ENCODE results near the gene PXYLP1.

PXYLP1 gene

GRCh38 chr3:141250342-141250741, 18.7 kb downstream of the PXYLP1 start:
- no peak for DNase-seq (ENCODE audit: low read depth)

DNA sequence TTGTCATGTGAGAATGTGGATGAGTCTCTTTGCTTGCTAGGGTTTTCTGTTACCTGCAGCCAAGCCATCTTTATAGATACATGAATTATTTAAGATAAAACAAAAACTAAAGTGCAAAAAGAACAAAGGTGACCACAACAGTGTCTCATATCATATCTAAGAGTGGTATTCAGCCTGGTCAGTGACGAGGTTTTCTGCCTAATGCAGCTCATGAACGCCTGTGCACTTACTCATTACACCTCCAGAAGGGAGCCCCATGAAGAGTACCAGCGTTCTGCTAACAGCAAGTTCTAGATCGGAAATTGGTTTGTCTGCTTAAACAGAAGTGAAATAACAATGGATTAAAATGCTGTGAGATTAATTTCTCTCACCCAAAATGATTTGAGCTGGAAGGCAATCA, 19.2 kb downstream of the PXYLP1 start:
- no peak for DNase-seq (ENCODE audit: low read depth)

DNA sequence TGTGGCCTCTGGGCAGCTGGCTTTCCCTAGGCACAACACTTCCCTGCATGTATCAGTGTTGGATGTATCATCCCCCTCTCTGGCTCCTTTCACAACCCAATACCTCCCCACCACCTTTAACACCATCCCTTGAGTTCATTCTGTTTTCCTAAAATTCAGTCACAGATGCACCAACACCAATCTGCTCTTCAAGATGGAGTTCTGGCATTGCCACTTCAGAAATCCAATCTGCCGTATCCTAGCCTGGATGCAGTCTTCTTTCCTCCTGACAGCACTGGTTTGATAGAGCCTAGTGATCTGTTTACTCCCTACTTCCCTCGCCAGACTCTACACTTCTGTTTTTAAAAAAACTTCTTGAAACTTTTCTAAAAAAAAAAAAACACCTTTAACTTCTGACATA, 21.7 kb downstream of the PXYLP1 start:
- no peak for DNase-seq (ENCODE audit: low read depth)

DNA sequence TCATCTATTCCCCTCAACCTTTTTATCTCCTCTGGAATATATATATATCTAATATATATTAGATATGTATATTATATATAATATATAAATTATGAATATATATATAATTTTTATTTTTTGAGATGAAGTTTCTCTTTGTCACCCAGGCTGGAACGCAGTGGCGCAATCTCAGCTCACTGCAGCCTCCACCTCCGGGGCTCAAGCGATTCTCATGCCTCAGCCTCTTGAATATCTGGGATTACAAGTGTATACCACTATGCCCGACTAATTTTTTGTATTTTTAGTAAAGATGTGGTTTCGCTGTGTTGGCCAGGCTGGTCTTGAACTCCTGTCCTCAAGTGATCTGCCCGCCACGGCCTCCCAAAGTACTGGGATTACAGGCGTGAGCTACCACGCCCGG, 22.2 kb downstream of the PXYLP1 start:
- no peak for DNase-seq (ENCODE audit: low read depth)

GRCh38 chr3:141255137-141255845, 23.7 kb downstream of the PXYLP1 start:
- DNase-seq (ENCODE audit: low read depth): no peak

DNA sequence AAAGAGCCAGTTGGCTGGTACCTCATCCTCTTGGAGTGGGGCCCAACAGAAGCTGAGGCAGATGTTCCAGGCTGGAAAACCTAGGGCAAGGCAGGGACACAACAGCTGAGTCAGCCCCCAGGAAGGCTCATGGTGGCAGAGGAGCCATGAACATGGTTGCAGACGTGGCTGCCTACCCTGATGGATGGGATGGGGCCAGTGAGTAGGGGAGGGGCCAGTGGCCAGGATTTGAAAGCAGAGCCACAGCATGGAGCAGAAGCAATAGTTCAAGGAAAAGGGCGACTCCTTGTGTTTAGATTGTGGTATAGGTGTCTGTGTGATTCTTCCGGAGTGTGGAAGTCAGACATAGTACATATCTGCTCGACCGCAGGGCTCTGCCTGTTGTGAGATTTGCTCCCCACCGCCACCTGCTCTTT, 24.2 kb downstream of the PXYLP1 start:
- DNase-seq (ENCODE audit: low read depth): no peak

DNA sequence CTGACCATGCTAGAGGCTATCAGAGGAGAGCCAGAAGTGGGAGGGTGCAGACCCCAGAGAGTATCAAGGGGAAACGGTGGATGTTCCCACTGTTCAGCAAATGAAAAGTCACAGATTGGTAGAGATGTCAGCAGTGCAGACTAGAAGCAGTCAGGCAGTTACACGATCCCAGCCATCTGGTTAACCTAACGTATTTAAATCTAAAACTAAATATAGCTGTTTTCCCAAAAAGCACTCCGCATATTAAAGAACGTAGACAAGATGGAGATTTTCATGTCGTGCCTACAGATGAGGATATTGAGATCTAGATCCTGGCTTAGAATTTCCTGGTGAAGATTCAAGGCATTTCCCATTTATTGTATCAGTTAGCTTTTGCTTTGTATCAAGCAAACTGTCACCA, 25.2 kb downstream of the PXYLP1 start:
- DNase-seq (ENCODE audit: low read depth): no peak

DNA sequence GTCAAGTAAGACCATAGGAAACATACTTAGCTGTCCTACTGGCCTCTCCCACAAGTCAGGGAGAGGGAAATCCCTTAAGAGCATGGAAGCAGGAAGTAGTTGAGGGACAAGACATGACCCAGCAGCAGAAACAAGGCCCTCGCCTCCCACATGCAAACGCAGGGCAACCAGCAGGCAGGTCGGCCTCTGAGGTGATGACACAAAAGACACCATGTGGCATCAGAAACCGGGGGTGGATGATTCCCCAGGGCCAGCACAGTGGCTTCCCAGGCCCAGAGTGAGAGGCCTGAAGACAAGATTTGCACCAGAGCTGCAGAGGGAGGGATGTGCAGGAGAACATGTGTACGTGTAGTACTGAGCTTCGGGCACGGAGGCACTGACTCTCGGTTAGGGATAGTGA, 26.3 kb downstream of the PXYLP1 start:
- DNase-seq (ENCODE audit: low read depth): no peak

- no peak for DNase-seq (ENCODE audit: low read depth)
Measured at GRCh38 chr3:141258973-141259372, 27.3 kb downstream of the PXYLP1 start.

GRCh38 chr3:141259821-141260629, 28.4 kb downstream of the PXYLP1 start:
- DNase-seq (ENCODE audit: low read depth): no peak

GRCh38 chr3:141260630-141260927, 29.0 kb downstream of the PXYLP1 start:
- DNase-seq (ENCODE audit: low read depth): no peak

GRCh38 chr3:141261472-141262307, 30.1 kb downstream of the PXYLP1 start:
- no peak for DNase-seq (ENCODE audit: low read depth)

DNA sequence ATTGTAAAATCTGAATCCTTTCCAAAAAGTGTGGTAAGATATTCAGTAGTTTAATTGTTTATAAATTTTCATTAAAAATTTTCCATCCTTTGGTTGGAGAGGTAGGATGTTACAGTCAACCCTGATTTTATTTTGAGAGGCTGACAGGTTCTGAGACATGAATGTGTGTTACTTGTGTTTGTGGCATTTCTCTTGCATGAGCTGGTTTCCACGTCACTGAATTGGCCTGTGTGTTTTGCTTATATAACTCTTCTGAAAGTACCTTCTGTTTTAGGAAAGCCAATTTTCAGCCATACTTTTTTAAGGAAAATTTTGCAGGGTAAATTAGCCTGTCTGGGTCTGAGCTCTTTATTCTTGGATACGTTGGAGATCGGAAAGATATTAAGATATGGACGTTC, 30.7 kb downstream of the PXYLP1 start:
- no peak for DNase-seq (ENCODE audit: low read depth)

DNA sequence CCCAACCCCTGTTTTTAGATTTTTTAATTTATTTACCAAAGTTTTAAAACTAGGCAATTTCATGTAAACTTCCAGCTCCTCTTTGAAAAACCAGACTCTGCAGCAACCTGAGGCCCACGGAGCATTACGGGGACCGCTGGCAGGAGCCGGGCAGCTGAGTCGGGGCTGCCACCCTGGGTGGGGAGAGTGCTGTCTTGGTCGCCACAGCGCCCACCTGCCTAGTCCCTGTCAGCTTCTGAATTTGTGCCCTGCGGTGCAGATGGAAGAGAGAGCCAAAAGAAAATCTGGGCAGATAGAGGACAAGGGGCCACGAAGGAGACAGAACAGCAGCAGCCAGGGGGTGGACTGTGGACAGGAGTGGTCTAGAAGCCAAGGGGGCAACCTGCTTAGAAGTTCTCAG, 34.6 kb downstream of the PXYLP1 start:
- no peak for DNase-seq (ENCODE audit: low read depth)

GRCh38 chr3:141266797-141267555, 35.4 kb downstream of the PXYLP1 start:
- no peak for DNase-seq (ENCODE audit: low read depth)

DNA sequence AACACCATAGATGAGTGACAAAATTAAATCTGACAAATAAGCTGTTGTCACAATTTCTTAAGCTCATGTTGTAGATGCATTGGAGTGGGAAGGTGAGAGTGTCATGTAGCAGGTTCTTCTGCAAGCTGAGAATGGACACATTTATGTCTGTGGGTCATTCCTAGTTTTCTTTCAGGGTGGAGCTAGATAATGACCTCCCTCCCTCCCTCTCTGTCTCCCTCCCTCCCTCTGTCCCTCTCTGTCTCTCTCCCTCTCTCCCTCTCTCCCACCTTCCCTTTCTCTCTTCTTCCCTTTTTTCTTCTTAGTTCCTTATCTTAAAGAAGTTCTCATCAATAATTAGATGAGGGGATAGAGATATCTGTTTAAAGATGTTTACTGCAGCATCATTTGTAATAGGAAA, 36.0 kb downstream of the PXYLP1 start:
- DNase-seq (ENCODE audit: low read depth): no peak

- no peak for DNase-seq (ENCODE audit: low read depth)
Measured at GRCh38 chr3:141268306-141268705, 36.7 kb downstream of the PXYLP1 start.

DNA sequence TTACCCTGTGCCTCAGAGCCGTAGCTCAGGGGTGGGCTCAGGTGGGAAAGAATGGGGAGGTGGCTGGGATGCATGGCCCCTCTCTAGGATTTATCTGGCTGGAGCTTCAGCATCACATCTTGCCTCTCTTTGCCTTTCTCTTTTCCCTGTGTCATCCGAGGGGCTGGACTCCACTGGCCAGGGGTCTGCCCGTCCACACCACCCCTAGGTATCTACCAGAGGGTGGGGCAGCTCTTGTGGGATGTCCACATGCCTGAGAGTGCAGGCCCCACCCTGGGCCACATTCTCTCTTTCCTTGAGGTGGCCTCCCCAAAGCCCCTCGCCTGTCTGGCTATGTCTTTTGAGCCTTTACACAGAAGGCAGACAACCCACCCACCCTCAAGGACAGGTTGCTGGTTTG, 37.2 kb downstream of the PXYLP1 start:
- DNase-seq (ENCODE audit: low read depth): no peak

DNA sequence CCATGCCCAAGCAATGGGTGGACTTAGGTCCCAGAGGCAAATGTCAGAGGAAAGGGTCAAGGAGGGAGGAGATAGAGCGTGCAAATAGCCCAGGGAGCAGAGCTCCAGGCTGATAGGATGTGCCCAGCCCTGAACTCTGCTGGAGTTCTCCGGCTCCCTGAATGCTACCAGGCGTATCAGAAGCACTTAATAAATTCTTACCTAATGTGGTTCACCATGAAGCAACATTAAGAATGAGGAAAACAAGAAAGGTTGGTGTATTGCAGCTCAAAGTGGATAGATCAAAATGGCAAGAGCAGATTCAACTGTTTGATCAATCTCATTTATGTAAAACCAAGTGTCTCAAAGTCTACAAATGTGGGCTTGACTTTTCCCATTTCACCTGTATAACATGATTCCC, 38.3 kb downstream of the PXYLP1 start:
- no peak for DNase-seq (ENCODE audit: low read depth)

GRCh38 chr3:141271279-141272030, 39.8 kb downstream of the PXYLP1 start:
- DNase-seq (ENCODE audit: low read depth): no peak

DNA sequence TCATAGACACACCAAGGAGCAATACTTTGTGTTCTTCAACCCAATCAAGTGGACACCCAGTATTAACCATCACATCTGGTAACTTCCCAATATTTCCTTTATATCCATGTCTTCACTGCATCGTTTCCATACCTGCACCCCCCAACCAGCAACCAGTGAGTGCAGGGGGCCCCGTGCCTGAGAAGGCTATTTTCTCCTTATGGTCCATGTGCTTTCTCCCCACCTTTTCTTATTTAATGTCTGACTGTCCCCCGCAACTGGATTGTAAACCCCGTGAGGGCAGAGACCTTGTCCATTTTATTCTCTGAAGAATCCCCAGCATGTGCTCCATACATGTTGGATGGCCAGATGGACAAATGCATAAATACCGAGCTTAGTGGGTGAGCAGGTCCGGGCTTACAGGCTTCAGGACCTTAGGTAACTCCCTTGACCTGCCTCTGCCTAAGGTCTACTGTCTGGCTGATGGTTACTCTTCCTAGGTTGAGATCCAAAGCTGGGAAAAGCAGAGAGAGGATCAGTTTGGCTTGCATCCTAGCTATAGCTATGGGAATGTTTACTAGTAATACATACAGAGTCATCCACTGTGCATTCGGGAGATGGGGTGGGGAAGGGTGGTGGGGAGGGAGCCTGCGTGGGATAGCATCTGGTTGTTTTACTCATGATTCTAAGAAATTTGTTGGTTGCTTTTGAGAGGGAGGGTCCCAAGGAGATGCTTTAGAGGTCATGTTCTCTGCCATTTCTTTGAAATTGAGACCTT, 41.5 kb downstream of the PXYLP1 start:
- no peak for DNase-seq (ENCODE audit: low read depth)
